NCI-H1092 (cell line): ENCODE data around the gene VMP1.
"Not testable (repeated sequence)": the region's sequence is repeated elsewhere in the genome, so short reads cannot be mapped to it uniquely, and the experiment has no call there.

Experiments
- DNase-seq: peaks from one replicate; lab custom pipeline; 2025; lab: John Stamatoyannopoulos, UW

VMP1 gene

DNA sequence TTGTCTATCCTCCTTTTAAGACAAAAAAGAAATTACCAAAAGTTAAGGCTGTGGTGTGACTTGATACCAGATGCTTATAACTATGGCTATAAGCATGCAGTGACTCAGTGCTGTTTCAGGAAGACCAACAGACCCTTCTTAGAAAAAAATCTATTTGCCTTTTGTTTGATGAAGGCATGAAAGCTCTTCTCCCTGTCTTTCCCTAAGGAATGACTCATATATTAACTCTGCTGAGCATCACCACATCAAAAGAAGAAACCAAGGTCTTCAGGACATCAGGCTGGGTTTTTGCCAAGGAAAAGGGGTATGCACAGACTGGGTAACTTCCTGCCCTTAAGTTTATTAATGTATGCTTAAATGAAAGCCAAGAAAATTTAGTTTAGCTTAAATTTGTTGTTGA is 47.1 kb downstream of the VMP1 start:
- DNase-seq = no peak

DNA sequence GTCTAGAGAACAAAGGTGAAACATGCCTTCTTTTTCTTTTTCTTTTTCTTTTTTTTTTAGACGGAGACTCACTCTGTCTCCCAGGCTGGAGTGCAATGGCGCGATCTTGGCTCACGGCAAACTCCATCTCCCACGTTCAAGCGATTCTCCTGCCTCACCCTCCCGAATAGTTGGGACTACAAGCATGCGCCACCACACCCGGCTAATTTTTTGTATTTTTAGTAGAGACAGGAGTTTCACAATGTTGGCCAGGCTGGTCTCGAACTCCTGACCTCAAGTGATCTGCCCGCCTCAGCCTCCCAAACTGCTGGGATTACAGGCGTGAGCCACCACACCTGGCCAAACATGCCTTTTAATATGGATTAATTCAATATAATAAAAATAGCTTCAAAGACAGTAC is 47.6 kb downstream of the VMP1 start:
- DNase-seq = not testable (repeated sequence)

DNA sequence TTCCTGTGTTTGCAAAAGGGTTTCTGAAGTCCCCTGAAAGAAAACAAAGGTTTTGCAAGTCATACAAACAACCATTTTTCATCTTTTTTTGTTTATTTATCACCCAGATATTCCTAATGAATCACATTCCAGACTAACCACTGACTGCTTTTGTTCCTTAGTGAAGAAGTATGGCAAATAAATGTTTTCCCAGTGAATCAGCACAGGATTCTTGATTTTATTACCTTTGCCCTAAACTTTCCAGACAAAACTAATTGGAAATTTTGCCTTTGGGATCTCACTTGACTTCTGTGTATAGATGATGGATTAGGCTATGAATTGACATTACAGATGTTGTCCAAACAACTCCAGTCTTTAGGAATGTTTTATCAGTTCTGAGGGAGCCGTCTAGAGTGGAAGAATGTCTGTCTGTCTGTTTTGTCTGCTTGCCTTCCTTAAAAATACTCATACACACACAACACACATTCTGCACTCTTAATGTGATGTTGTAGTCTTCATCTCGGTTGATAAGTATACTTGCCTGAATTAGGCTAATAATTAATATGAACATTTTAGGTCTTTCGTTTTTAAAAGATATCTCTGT is 48.9 kb downstream of the VMP1 start:
- no peak for DNase-seq

DNA sequence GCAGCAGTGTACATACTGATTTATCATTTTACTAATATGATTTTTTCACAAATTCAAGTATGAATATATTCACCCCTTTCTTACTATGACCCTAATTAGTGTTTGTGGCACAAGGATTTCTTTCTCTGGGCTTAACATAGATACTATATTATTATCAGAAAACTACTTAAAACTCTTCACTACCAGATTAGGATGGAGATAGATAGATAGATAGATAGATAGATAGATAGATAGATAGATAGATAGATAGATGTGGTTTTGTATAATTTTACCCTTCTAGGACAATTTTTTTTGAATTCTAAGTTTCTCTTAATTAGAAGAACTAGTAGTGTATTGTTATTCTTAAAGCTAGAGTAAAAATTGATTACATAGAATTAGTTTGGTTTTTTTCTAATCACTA is 49.6 kb downstream of the VMP1 start:
- DNase-seq = no peak

DNA sequence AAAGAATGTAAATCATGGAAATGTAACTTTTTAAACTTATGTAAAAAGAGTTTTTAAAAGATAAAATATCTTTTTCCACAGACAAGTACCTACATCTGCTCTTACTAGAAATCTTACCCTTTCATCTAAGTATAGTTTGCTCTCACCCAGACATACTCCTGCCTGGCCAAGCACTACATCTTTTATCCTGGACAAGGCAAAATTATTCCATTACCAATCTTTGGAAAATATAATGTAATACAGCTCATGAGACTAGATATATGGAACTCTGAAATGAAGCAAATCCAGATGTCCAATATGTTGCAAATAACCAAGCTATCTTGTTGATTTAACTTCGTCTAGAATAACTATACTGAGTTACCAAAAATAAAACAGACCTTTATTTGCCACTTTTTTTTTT is 50.0 kb downstream of the VMP1 start:
- DNase-seq = no peak

DNA sequence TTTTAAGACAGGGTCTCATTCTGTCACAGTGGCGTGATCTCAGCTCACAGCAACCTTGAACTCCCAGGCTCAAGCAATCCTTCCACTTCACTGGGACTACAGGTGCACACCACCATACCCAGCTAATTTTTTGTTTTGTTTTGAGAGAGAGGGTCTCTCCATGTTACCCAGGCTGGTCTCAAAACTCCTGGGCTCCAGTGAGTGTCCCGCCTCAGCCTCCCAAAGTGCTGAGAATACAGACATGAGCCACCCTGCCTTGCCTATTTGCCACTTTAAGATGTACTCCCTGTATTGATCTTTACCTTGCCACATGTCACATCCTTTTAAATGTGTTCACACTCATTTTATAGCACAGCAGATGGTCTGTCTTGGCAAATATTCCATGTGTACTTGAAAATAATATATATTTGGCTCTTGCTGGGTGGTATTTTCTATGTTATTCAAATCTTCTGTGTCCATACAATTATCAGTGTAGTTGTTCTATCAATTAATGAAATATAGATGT is 50.5 kb downstream of the VMP1 start:
- DNase-seq = no peak

DNA sequence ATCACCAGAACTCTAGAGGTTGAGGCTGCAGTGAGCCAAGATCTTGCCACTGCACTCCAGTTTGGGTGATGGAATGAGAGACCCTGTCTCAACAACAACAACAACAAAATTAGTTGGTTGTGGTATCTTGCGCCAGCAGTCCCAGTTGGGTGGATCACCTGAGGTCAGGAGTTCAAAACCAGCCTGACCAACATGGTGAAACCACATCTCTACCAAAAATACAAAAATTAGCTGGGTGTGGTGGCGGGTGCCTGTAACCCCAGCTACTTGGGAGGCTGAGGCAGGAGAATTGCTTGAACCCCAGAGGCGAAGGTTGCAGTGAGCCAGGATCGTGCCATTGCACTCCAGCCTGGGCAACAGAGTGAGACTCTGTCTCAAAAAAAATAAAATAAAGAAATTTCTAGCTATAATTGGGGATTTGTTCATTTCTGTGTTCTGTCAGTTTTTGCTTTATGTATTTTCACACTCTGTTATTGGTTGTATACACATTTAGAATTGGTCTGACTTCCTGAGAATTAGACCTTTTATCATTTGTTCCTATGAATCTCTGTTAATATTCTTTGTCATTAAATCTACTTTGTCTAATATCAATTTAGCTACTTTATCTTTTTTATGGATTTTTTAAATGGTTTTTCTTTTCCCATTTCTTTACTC is 51.7 kb downstream of the VMP1 start:
- DNase-seq = not testable (repeated sequence)

- no peak for DNase-seq
Measured at GRCh38 chr17:59760160-59760559, 52.7 kb downstream of the VMP1 start.

GRCh38 chr17:59761385-59762048 is 54.1 kb downstream of the VMP1 start:
- DNase-seq = no peak

- DNase-seq = no peak
Measured at GRCh38 chr17:59762049-59762823, 54.8 kb downstream of the VMP1 start.

- DNase-seq = no peak
Measured at GRCh38 chr17:59762824-59763374, 55.4 kb downstream of the VMP1 start.

GRCh38 chr17:59763861-59764260 is 56.4 kb downstream of the VMP1 start:
- DNase-seq = no peak

GRCh38 chr17:59764292-59764741 is 56.9 kb downstream of the VMP1 start:
- no peak for DNase-seq

DNA sequence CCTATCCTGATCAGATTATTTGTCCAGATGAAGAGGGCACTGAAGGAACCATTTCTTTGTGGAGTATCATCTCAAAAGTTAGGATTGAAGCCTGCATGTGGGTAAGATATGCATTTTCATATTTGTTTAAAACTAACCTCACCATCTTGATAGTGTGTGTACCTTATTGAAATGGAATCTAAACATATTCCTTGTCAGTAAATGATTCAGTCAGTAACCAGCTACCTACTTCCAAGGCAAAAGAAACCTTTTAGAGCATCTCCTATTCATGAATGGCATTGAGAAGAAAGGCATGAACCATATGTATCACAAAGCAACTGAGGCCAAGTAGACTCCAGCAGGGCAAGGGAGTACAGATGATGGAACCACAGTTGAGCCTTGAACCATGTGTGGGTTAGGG is 57.6 kb downstream of the VMP1 start:
- no peak for DNase-seq

DNA sequence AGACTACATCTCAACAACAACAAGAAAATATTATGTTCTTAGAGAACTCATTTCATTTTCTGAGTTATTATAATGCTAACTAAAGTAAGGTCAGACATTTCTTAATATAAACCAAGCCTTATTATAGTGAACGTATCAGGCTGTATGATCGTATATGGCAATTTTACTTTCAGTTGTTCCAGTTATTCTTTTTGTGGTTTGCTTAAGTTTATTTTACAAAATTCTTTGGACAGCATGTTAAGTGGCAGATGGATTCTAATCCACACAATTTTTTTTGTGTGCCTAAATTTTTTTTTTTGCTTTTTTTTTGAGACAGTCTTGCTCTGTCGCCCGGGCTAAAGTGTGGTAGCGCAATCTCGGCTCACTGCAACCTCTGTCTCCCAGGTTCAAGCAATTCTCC is 59.0 kb downstream of the VMP1 start:
- no peak for DNase-seq

- no peak for DNase-seq
Measured at GRCh38 chr17:59767176-59767575, 59.7 kb downstream of the VMP1 start.

GRCh38 chr17:59769887-59770286 is 62.4 kb downstream of the VMP1 start:
- DNase-seq = no peak

DNA sequence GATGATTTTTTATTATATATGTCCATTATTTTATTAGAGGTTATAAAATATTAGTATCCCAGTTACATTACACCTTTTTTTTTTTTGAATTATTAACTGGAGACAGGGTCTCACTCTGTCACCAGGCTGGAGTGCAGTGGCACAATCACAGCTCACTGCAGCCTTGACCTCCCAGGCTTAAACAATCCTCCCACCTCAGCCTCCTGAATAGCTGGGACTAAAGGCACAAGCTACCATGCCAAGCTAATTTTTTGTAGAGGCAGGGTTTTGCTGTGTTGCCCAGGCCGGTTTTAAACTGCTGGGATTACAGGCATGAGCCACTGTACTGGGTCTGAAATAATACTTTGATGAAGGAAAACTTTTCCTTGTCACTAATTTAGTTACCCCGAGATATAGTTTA is 63.6 kb downstream of the VMP1 start:
- DNase-seq = no peak

- DNase-seq = no peak
Measured at GRCh38 chr17:59775786-59776350, 68.4 kb downstream of the VMP1 start.

DNA sequence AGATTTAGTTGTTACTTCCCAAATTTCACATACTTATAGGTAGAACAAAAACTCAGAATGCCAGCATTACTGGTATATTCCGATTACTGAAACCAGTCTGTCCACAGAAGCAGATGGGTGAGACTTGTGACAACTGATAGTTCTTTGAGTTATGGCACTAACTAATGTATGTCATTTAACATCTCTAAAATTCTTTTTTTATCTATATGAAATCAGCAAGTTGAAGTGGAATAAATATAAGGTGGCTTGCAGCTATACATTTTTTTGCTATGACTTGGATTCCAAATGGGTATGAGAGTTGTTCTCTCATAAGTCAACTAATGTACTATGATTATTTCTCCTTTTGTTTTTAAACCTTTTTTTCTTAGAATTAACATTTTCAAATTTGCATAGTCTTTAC is 69.1 kb downstream of the VMP1 start:
- no peak for DNase-seq

- DNase-seq = no peak
Measured at GRCh38 chr17:59777033-59777432, 69.6 kb downstream of the VMP1 start.

- DNase-seq = no peak
Measured at GRCh38 chr17:59778996-59779395, 71.5 kb downstream of the VMP1 start.
